ENCODE measurements around the gene SLC46A2.

Gene SLC46A2

GRCh38 chr9:112853882-112854585 lies 36.6 kb downstream of the SLC46A2 start:
- Histone ChIP-seq H3K18ac (ENCODE audit: low read length) (no peak overlapping the region), H2BK12ac (ENCODE audit: low read length) (no peak overlapping the region), H3K4me2 (ENCODE audit: low read length) (no peak overlapping the region), H3K79me1 (ENCODE audit: low read length) (no peaks in the 10 kb centered on the region), H2AK5ac (ENCODE audit: low read length) (no peak overlapping the region), H2AFZ (ENCODE audit: insufficient read depth, low read length, poor library complexity) (no peak overlapping the region), H3K4me1 (ENCODE audit: control insufficient read depth in 1 of 2, insufficient read depth in 2 of 2, low read length in 2 of 2) (no peaks in the 10 kb centered on the region), H4K91ac (ENCODE audit: low read depth, low read length) (no peak overlapping the region), H2BK5ac (ENCODE audit: low read depth, low read length, poor library complexity) (no peak overlapping the region), H2BK120ac (ENCODE audit: insufficient read depth, low read length, poor library complexity) (no peak overlapping the region), H3K4me3 (ENCODE audit: low read depth, low read length) (no peak overlapping the region), H3K27ac (ENCODE audit: low read depth, low read length) (no peak overlapping the region), H3K79me2 (ENCODE audit: control insufficient read depth, insufficient read depth, low read length, poor library complexity) (no peaks in the 10 kb centered on the region), H3K9me3 (ENCODE audit: insufficient read depth, low read depth, low read length) (no peaks in the 10 kb centered on the region), H3K23ac (ENCODE audit: low read length) (no peak overlapping the region), H3K9ac (ENCODE audit: low read length) (no peak overlapping the region), H3K4ac (ENCODE audit: low read depth, low read length) (no peak overlapping the region), H4K8ac (ENCODE audit: low read depth, low read length) (no peak overlapping the region), H4K12ac (ENCODE audit: low read depth, low read length) (no peak overlapping the region), H3K36me3 (ENCODE audit: control insufficient read depth in 1 of 2, insufficient read depth in 2 of 2, low read length in 2 of 2) (peaks cover 5 to 8% of the 10 kb centered on the region in 2 experiments), H3K14ac (ENCODE audit: low read length) (no peak overlapping the region), H3K27me3 (ENCODE audit: insufficient read depth, low read length) (no peaks in the 10 kb centered on the region)
- no peak for DNase-seq
- no CpG with 5 or more reads among the region's 13 CpGs for WGBS (ENCODE audit: extremely low coverage, insufficient coverage, insufficient read length)

- H3K18ac ChIP-seq (ENCODE audit: low read length) = no peak overlapping the region
- no peak overlapping the region for H3K14ac ChIP-seq (ENCODE audit: low read length)
- H3K9ac ChIP-seq (ENCODE audit: low read length) = no peak overlapping the region
- no peak overlapping the region for H3K23ac ChIP-seq (ENCODE audit: low read length)
- H3K9me3 ChIP-seq (ENCODE audit: insufficient read depth, low read depth, low read length) = no peaks in the 10 kb centered on the region
- H3K79me1 ChIP-seq (ENCODE audit: low read length) = no peaks in the 10 kb centered on the region
- H3K4ac ChIP-seq (ENCODE audit: low read depth, low read length) = no peak overlapping the region
- no peak overlapping the region for H3K4me2 ChIP-seq (ENCODE audit: low read length)
- no peak for DNase-seq
- no CpG with 5 or more reads among the region's 13 CpGs for WGBS (ENCODE audit: extremely low coverage, insufficient coverage, insufficient read length)
- no peaks in the 10 kb centered on the region for H3K4me1 ChIP-seq (ENCODE audit: control insufficient read depth in 1 of 2, insufficient read depth in 2 of 2, low read length in 2 of 2)
- H2AFZ ChIP-seq (ENCODE audit: insufficient read depth, low read length, poor library complexity) = no peak overlapping the region
- no peak overlapping the region for H2BK120ac ChIP-seq (ENCODE audit: insufficient read depth, low read length, poor library complexity)
- H3K4me3 ChIP-seq (ENCODE audit: low read depth, low read length) = no peak overlapping the region
- no peak overlapping the region for H3K27ac ChIP-seq (ENCODE audit: low read depth, low read length)
- no peaks in the 10 kb centered on the region for H3K27me3 ChIP-seq (ENCODE audit: insufficient read depth, low read length)
- peaks cover 5 to 8% of the 10 kb centered on the region in 2 experiments for H3K36me3 ChIP-seq (ENCODE audit: control insufficient read depth in 1 of 2, insufficient read depth in 2 of 2, low read length in 2 of 2)
- H2BK12ac ChIP-seq (ENCODE audit: low read length) = no peak overlapping the region
- H4K8ac ChIP-seq (ENCODE audit: low read depth, low read length) = no peak overlapping the region
- no peaks in the 10 kb centered on the region for H3K79me2 ChIP-seq (ENCODE audit: control insufficient read depth, insufficient read depth, low read length, poor library complexity)
- H4K12ac ChIP-seq (ENCODE audit: low read depth, low read length) = no peak overlapping the region
- no peak overlapping the region for H2AK5ac ChIP-seq (ENCODE audit: low read length)
- H4K91ac ChIP-seq (ENCODE audit: low read depth, low read length) = no peak overlapping the region
- no peak overlapping the region for H2BK5ac ChIP-seq (ENCODE audit: low read depth, low read length, poor library complexity)
These were observed 37.8 kb downstream of the SLC46A2 start for GRCh38 chr9:112852741-112853504.

GRCh38 chr9:112850840-112851239 lies 39.8 kb downstream of the SLC46A2 start:
- H3K14ac ChIP-seq (ENCODE audit: low read length) = no peak overlapping the region
- H3K79me2 ChIP-seq (ENCODE audit: control insufficient read depth, insufficient read depth, low read length, poor library complexity) = no peaks in the 10 kb centered on the region
- H3K4ac ChIP-seq (ENCODE audit: low read depth, low read length) = no peak overlapping the region
- H3K27me3 ChIP-seq (ENCODE audit: insufficient read depth, low read length) = no peaks in the 10 kb centered on the region
- H2AFZ ChIP-seq (ENCODE audit: insufficient read depth, low read length, poor library complexity) = no peak overlapping the region
- H3K4me3 ChIP-seq (ENCODE audit: low read depth, low read length) = no peak overlapping the region
- H2BK12ac ChIP-seq (ENCODE audit: low read length) = no peak overlapping the region
- no peak overlapping the region for H2AK5ac ChIP-seq (ENCODE audit: low read length)
- H2BK5ac ChIP-seq (ENCODE audit: low read depth, low read length, poor library complexity) = no peak overlapping the region
- no peaks in the 10 kb centered on the region for H3K9me3 ChIP-seq (ENCODE audit: insufficient read depth, low read depth, low read length)
- no peak for DNase-seq
- WGBS (ENCODE audit: extremely low coverage, insufficient coverage, insufficient read length) = no CpG with 5 or more reads among the region's 6 CpGs
- no peak overlapping the region for H3K9ac ChIP-seq (ENCODE audit: low read length)
- no peak overlapping the region for H4K12ac ChIP-seq (ENCODE audit: low read depth, low read length)
- no peaks in the 10 kb centered on the region for H3K4me1 ChIP-seq (ENCODE audit: control insufficient read depth in 1 of 2, insufficient read depth in 2 of 2, low read length in 2 of 2)
- no peaks in the 10 kb centered on the region for H3K79me1 ChIP-seq (ENCODE audit: low read length)
- no peak overlapping the region for H4K91ac ChIP-seq (ENCODE audit: low read depth, low read length)
- no peak overlapping the region for H3K23ac ChIP-seq (ENCODE audit: low read length)
- H3K18ac ChIP-seq (ENCODE audit: low read length) = no peak overlapping the region
- H3K27ac ChIP-seq (ENCODE audit: low read depth, low read length) = no peak overlapping the region
- no peak overlapping the region for H4K8ac ChIP-seq (ENCODE audit: low read depth, low read length)
- no peak overlapping the region for H3K4me2 ChIP-seq (ENCODE audit: low read length)
- peaks cover 5 to 8% of the 10 kb centered on the region in 2 experiments for H3K36me3 ChIP-seq (ENCODE audit: control insufficient read depth in 1 of 2, insufficient read depth in 2 of 2, low read length in 2 of 2)
- H2BK120ac ChIP-seq (ENCODE audit: insufficient read depth, low read length, poor library complexity) = no peak overlapping the region

- H3K4me2 ChIP-seq (ENCODE audit: low read length) = no peak overlapping the region
- H3K79me1 ChIP-seq (ENCODE audit: low read length) = no peaks in the 10 kb centered on the region
- H2BK120ac ChIP-seq (ENCODE audit: insufficient read depth, low read length, poor library complexity) = no peak overlapping the region
- H3K9me3 ChIP-seq (ENCODE audit: insufficient read depth, low read depth, low read length) = no peaks in the 10 kb centered on the region
- peaks cover 6 to 7% of the 10 kb centered on the region in 2 experiments for H3K36me3 ChIP-seq (ENCODE audit: control insufficient read depth in 1 of 2, insufficient read depth in 2 of 2, low read length in 2 of 2)
- DNase-seq = no peak
- H3K9ac ChIP-seq (ENCODE audit: low read length) = no peak overlapping the region
- H3K27ac ChIP-seq (ENCODE audit: low read depth, low read length) = no peak overlapping the region
- no peak overlapping the region for H2AFZ ChIP-seq (ENCODE audit: insufficient read depth, low read length, poor library complexity)
- H3K79me2 ChIP-seq (ENCODE audit: control insufficient read depth, insufficient read depth, low read length, poor library complexity) = no peaks in the 10 kb centered on the region
- no peak overlapping the region for H4K8ac ChIP-seq (ENCODE audit: low read depth, low read length)
- no peaks in the 10 kb centered on the region for H3K4me1 ChIP-seq (ENCODE audit: control insufficient read depth in 1 of 2, insufficient read depth in 2 of 2, low read length in 2 of 2)
- H2BK12ac ChIP-seq (ENCODE audit: low read length) = no peak overlapping the region
- no peak overlapping the region for H4K91ac ChIP-seq (ENCODE audit: low read depth, low read length)
- no peak overlapping the region for H2BK5ac ChIP-seq (ENCODE audit: low read depth, low read length, poor library complexity)
- no peak overlapping the region for H3K14ac ChIP-seq (ENCODE audit: low read length)
- H3K27me3 ChIP-seq (ENCODE audit: insufficient read depth, low read length) = no peaks in the 10 kb centered on the region
- H4K12ac ChIP-seq (ENCODE audit: low read depth, low read length) = no peak overlapping the region
- no peak overlapping the region for H3K23ac ChIP-seq (ENCODE audit: low read length)
- H3K4ac ChIP-seq (ENCODE audit: low read depth, low read length) = no peak overlapping the region
- H3K4me3 ChIP-seq (ENCODE audit: low read depth, low read length) = no peak overlapping the region
- no CpG with 5 or more reads among the region's 6 CpGs for WGBS (ENCODE audit: extremely low coverage, insufficient coverage, insufficient read length)
- no peak overlapping the region for H2AK5ac ChIP-seq (ENCODE audit: low read length)
- no peak overlapping the region for H3K18ac ChIP-seq (ENCODE audit: low read length)
These were observed 41.2 kb downstream of the SLC46A2 start for GRCh38 chr9:112849363-112849922.

Measured in trophoblast cell (in vitro differentiated cells and primary cell).